Effector memory CD4-positive, alpha-beta T cell (primary cell): ENCODE data around the gene IFT43.
"Not testable (repeated sequence)": the region's sequence is repeated elsewhere in the genome, so short reads cannot be mapped to it uniquely, and the experiment has no call there.

Experiments used
- DNase-seq, 3 donors: peaks; one replicate each; pipeline ENCODE4 v3.0.0-alpha.2; 2020
- H3K27ac ChIP-seq: 2 replicates; pipeline ENCODE4 v1.7.0; 2013; ENCODE audit warnings: mild to moderate bottlenecking, low read length, moderate library complexity; ENCODE audit not compliant: insufficient read depth, poor library complexity, severe bottlenecking
- H3K27me3 ChIP-seq: replicated peaks from 2 replicates; pipeline ENCODE4 v1.7.0; 2013; ENCODE audit warnings: mild to moderate bottlenecking, low read length; ENCODE audit not compliant: insufficient read depth, control insufficient read depth, poor library complexity, severe bottlenecking
- H3K36me3 ChIP-seq: 2 replicates; pipeline ENCODE4 v1.7.0; 2013; ENCODE audit warnings: mild to moderate bottlenecking, low read length, moderate library complexity; ENCODE audit not compliant: control insufficient read depth, insufficient read depth
- H3K4me1 ChIP-seq: 2 replicates; pipeline ENCODE4 v1.7.0; 2013; ENCODE audit warnings: low read length, mild to moderate bottlenecking; ENCODE audit not compliant: control insufficient read depth, insufficient read depth, poor library complexity, severe bottlenecking
- H3K4me3 ChIP-seq: 2 replicates; pipeline ENCODE4 v1.7.0; 2013; ENCODE audit warnings: low read length, low read depth, mild to moderate bottlenecking; ENCODE audit not compliant: insufficient read depth, poor library complexity, severe bottlenecking
- H3K9me3 ChIP-seq: 2 replicates; pipeline ENCODE4 v1.7.0; 2013; ENCODE audit warnings: mild to moderate bottlenecking, low read length, moderate library complexity; ENCODE audit not compliant: control insufficient read depth

Gene IFT43

GRCh38 chr14:76009627-76010026 lies 24.1 kb downstream of the IFT43 start:
- DNase-seq, H3K36me3 ChIP-seq, H3K27me3 ChIP-seq, H3K27ac ChIP-seq, H3K4me1 ChIP-seq, H3K4me3 ChIP-seq, H3K9me3 ChIP-seq: not testable (repeated sequence)

- Histone ChIP-seq H3K27me3 (no peaks in the 10 kb centered on the region), H3K4me1 (no peaks in the 10 kb centered on the region), H3K36me3 (peaks cover 3% of the 10 kb centered on the region), H3K9me3 (no peaks in the 10 kb centered on the region), H3K4me3 (no peak overlapping the region), H3K27ac (no peak overlapping the region)
- DNase-seq = no peak
These were observed 26.4 kb downstream of the IFT43 start for GRCh38 chr14:76011930-76012329.

DNA sequence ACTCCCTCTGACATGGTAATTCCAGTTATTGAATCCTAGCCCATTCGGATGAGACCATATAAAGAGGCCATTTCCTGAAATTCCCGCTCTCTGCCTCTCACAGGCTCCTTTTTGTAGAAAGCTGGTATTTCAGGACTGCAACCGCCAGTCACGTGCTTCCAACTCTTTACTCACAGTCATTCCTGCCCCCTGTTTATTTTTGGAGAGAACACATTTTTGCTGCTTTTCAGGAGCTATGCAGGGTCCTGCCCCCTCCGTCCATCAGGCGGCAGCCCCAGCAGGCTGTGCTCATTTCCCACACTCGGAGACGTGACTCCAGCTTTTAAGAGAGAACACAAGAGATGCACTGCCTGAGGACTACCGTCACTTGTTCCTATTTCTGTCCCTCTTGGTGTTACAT lies 26.8 kb downstream of the IFT43 start:
- no peak for DNase-seq
- Histone ChIP-seq H3K4me3 (no peak overlapping the region), H3K27ac (no peak overlapping the region), H3K4me1 (no peaks in the 10 kb centered on the region), H3K27me3 (no peaks in the 10 kb centered on the region), H3K36me3 (peaks cover 6% of the 10 kb centered on the region), H3K9me3 (no peaks in the 10 kb centered on the region)

DNA sequence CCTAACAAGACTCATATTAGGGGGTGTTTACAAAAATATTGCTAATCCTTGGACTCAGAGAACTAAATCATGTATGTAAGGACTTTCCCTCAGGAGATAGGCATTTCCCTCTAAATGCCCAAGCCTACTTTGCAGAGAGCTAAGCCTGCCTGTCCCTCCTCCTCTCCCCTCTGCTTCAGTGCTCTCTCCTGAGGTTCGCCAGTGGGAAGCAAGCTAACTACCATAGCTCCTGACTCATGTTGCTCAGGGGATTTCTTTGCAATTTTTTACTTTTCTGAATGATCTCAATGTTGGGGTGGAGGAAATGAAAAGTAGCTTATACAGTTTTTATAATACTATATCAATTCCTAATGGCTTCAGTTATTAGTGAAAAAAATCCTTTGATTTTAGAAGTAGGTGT lies 29.6 kb downstream of the IFT43 start:
- Histone ChIP-seq H3K27ac (no peak overlapping the region), H3K4me3 (no peak overlapping the region), H3K36me3 (peaks cover 8% of the 10 kb centered on the region), H3K27me3 (no peaks in the 10 kb centered on the region), H3K9me3 (no peaks in the 10 kb centered on the region), H3K4me1 (no peaks in the 10 kb centered on the region)
- DNase-seq = no peak

- H3K27ac ChIP-seq = no peak overlapping the region
These were observed 30.1 kb downstream of the IFT43 start for GRCh38 chr14:76015668-76016067.

DNA sequence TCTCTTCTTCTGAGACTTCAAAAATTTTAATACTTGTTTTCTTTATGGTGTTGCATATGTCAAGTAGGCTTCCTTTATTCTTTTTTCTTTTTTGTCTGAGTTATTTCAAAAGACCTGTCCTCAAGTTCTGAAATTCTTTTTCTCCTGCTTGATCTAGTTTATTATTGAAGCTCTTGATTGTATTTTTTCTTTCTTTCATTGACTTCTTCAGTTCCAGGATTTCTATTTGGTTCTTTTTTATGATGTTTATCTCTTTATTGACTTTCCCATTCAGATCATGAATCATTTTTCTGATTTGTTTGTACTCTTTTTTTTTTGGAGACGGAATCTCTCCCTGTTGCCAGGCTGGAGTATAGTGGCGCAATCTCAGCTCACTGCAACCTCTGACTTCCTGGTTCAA lies 34.1 kb downstream of the IFT43 start:
- Histone ChIP-seq H3K4me1 (no peaks in the 10 kb centered on the region), H3K27ac (no peak overlapping the region), H3K9me3 (no peaks in the 10 kb centered on the region), H3K4me3 (no peak overlapping the region), H3K27me3 (no peaks in the 10 kb centered on the region), H3K36me3 (peaks cover 5% of the 10 kb centered on the region)
- no peak for DNase-seq

More at GRCh38 chr14:76015668-76016067, 30.1 kb downstream of the IFT43 start:
- Histone ChIP-seq H3K27me3 (no peaks in the 10 kb centered on the region), H3K4me3 (no peak overlapping the region), H3K9me3 (no peaks in the 10 kb centered on the region), H3K36me3 (peaks cover 7% of the 10 kb centered on the region), H3K4me1 (no peaks in the 10 kb centered on the region)
- DNase-seq = no peak

DNA sequence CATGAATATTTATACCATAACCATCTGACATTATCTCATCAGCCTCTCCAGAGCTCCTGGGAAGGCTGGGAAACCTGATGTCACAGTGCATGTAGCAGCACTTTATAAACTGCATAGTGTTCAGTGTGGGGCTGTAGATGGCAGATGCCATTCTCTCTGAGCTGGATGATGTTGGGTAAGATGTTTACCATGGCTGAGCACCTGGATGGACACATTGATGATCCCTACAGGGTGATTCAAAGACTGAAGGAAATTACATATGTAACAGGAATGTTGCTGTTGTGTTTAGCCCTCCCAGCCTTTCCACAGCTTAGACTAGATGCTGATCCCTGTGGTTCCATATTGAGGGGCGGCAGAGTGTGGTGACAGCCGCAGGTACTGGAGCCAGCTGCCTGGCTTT lies 37.4 kb downstream of the IFT43 start:
- Histone ChIP-seq H3K36me3 (no peaks in the 10 kb centered on the region), H3K27me3 (no peaks in the 10 kb centered on the region), H3K27ac (no peak overlapping the region), H3K4me1 (no peaks in the 10 kb centered on the region), H3K4me3 (no peak overlapping the region), H3K9me3 (no peaks in the 10 kb centered on the region)
- DNase-seq = no peak

DNA sequence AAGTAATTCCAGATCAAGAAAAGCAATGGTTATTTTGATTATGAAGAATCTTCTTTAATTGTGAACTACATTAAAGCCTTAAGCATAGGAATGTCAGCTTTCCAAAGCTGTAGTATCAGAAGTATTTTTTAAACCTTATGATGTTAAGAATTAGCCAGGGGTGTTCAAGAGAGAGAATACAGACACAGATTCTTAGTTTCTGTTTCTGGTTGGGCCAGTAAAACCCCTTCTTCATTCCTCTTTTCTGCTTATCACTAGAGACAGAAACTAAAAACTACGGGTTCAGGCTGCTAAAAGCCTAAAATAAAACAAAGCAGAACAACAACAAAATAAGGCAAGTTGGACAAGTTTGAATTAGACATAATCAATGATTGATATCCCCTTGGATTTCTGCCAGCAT lies 38.2 kb downstream of the IFT43 start:
- Histone ChIP-seq H3K27me3 (no peaks in the 10 kb centered on the region), H3K27ac (no peak overlapping the region), H3K4me3 (no peak overlapping the region), H3K36me3 (no peaks in the 10 kb centered on the region), H3K4me1 (no peaks in the 10 kb centered on the region), H3K9me3 (no peaks in the 10 kb centered on the region)
- no peak for DNase-seq

GRCh38 chr14:76024211-76024907 lies 38.8 kb downstream of the IFT43 start:
- no peaks in the 10 kb centered on the region for H3K36me3 ChIP-seq
- H3K4me3 ChIP-seq = no peak overlapping the region
- no peaks in the 10 kb centered on the region for H3K27me3 ChIP-seq
- no peak overlapping the region for H3K27ac ChIP-seq
- H3K9me3 ChIP-seq = no peaks in the 10 kb centered on the region
- no peaks in the 10 kb centered on the region for H3K4me1 ChIP-seq
- DNase-seq = no peak

GRCh38 chr14:76034566-76034965 lies 49.0 kb downstream of the IFT43 start:
- no peaks in the 10 kb centered on the region for H3K4me1 ChIP-seq
- DNase-seq = no peak
- H3K27me3 ChIP-seq = no peaks in the 10 kb centered on the region
- H3K27ac ChIP-seq = no peak overlapping the region
- H3K4me3 ChIP-seq = no peak overlapping the region
- no peaks in the 10 kb centered on the region for H3K9me3 ChIP-seq
- H3K36me3 ChIP-seq = no peaks in the 10 kb centered on the region
